GM12873 (cell line): ENCODE results near the gene ZDHHC22.

Source experiments
- CTCF ChIP-seq: IDR thresholded peaks from 2 replicates; pipeline ENCODE4 v1.5.1; 2012; ENCODE audit warnings: low read depth, mild to moderate bottlenecking, moderate library complexity, low read length, control low read depth; ENCODE audit not compliant: insufficient read depth; ENCODE audit errors: missing control alignments

Gene ZDHHC22

GRCh38 chr14:77133720-77134338 lies 7.8 kb downstream of the ZDHHC22 start:
- no peak for TF ChIP-seq CTCF

- no peak for TF ChIP-seq CTCF
Measured at GRCh38 chr14:77131871-77132486, 9.6 kb downstream of the ZDHHC22 start.

- no peak for TF ChIP-seq CTCF
Measured at GRCh38 chr14:77131206-77131605, 10.4 kb downstream of the ZDHHC22 start.

GRCh38 chr14:77130386-77130785 lies 11.2 kb downstream of the ZDHHC22 start:
- no peak for TF ChIP-seq CTCF

GRCh38 chr14:77128414-77128891 lies 13.1 kb downstream of the ZDHHC22 start:
- no peak for TF ChIP-seq CTCF

- no peak for TF ChIP-seq CTCF
Measured at GRCh38 chr14:77126461-77126990, 15.1 kb downstream of the ZDHHC22 start.

- TF ChIP-seq CTCF: no peak
Measured at GRCh38 chr14:77125823-77126325, 15.7 kb downstream of the ZDHHC22 start.
